GM12864 (cell line): ENCODE data around the gene MRC2.

ENCODE experiments used
- DNase-seq: peaks from one replicate; pipeline ENCODE4 v3.0.0-alpha.2; 2011; ENCODE audit warnings: low read depth
- H3K4me3 ChIP-seq: 2 replicates; pipeline ENCODE4 v1.5.1; 2011; ENCODE audit warnings: mild to moderate bottlenecking, low read depth, low read length, control low read depth
- TF ChIP-seq, protein P1 (sequence below): IDR thresholded peaks from 2 replicates; pipeline ENCODE4 v1.5.1; 2011; ENCODE audit warnings: low read depth, mild to moderate bottlenecking, moderate library complexity, low read length, control low read depth, inconsistent platforms; ENCODE audit errors: missing control alignments

MRC2 gene, protein sequence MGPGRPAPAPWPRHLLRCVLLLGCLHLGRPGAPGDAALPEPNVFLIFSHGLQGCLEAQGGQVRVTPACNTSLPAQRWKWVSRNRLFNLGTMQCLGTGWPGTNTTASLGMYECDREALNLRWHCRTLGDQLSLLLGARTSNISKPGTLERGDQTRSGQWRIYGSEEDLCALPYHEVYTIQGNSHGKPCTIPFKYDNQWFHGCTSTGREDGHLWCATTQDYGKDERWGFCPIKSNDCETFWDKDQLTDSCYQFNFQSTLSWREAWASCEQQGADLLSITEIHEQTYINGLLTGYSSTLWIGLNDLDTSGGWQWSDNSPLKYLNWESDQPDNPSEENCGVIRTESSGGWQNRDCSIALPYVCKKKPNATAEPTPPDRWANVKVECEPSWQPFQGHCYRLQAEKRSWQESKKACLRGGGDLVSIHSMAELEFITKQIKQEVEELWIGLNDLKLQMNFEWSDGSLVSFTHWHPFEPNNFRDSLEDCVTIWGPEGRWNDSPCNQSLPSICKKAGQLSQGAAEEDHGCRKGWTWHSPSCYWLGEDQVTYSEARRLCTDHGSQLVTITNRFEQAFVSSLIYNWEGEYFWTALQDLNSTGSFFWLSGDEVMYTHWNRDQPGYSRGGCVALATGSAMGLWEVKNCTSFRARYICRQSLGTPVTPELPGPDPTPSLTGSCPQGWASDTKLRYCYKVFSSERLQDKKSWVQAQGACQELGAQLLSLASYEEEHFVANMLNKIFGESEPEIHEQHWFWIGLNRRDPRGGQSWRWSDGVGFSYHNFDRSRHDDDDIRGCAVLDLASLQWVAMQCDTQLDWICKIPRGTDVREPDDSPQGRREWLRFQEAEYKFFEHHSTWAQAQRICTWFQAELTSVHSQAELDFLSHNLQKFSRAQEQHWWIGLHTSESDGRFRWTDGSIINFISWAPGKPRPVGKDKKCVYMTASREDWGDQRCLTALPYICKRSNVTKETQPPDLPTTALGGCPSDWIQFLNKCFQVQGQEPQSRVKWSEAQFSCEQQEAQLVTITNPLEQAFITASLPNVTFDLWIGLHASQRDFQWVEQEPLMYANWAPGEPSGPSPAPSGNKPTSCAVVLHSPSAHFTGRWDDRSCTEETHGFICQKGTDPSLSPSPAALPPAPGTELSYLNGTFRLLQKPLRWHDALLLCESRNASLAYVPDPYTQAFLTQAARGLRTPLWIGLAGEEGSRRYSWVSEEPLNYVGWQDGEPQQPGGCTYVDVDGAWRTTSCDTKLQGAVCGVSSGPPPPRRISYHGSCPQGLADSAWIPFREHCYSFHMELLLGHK (N-terminal part only)

DNA sequence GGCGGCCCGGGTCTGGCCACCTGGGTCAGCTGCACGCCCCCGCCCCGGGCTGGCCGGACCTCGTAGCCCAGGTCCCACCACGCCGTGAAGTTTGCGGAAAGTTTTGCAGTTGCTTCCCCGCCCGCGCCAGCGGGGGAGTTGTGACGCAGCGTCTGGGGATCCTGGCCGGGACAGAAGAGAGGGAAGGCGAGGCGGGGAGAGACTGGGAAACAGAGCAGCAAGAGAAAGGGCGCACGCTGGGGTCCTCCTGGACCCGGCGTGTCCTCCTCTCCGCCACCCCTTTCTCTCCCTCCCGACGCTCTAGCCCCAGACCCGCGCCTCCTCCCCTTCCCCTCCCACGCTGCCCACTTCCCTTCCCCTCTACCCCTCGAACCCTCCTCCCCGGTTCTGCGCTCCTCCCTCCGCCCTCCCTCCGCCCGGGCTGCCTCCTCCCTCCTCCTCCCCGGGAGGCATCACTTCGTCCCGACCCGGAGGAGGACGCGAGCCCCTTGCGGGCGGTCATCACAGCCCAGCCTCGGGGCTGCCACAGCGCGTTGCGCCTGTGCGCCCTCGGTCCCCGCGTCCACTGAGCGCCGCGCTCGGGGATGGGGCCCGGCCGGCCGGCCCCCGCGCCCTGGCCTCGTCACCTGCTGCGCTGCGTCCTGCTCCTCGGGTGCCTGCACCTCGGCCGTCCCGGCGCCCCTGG lies at the start of gene MRC2:
TSS of gene MRC2 (plus strand) at position 452 of the 685 bp plus-strand sequence. CDS start at position 585, 133 bp downstream.
- TF ChIP-seq, protein P1, sequence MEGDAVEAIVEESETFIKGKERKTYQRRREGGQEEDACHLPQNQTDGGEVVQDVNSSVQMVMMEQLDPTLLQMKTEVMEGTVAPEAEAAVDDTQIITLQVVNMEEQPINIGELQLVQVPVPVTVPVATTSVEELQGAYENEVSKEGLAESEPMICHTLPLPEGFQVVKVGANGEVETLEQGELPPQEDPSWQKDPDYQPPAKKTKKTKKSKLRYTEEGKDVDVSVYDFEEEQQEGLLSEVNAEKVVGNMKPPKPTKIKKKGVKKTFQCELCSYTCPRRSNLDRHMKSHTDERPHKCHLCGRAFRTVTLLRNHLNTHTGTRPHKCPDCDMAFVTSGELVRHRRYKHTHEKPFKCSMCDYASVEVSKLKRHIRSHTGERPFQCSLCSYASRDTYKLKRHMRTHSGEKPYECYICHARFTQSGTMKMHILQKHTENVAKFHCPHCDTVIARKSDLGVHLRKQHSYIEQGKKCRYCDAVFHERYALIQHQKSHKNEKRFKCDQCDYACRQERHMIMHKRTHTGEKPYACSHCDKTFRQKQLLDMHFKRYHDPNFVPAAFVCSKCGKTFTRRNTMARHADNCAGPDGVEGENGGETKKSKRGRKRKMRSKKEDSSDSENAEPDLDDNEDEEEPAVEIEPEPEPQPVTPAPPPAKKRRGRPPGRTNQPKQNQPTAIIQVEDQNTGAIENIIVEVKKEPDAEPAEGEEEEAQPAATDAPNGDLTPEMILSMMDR, result no peak
- DNase-seq, result no peak
- H3K4me3 ChIP-seq, result peak within 1 kb of the TSS; percentile 63

DNA sequence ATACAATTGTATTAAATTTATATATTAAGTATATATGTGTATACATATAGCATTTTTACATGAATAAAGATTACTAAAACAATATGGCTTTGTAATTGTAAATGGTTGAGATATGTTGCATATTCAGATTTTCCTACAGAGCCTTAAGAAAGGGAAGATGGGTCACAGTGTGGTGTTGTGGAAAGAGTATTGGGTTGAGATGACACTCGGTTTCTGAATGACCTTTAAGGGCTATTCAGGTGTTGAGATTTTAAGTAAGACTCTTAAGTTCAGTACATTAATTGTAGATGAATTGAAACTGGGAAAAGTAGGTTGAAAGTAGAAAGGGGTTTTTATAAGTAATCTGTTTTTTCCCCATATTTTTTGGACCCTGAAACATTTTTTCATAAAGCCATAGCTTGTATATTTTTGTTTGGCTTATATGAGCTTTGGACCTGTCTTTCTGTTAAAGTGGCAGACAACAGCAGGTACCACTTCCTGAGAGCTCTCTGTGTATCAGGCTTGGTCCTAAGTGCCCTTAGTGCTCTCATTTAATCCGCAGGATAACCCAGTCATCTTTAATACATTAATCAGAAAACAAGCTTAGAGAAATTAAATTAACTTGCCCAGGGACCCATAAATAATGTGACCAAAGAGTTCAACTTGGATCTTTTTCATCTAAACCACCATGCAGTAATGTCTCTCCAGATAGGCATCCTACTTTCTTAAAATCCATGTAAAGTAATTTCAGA lies 48.5 kb upstream of the MRC2 start:
- no peak for DNase-seq
- no peak overlapping the region for H3K4me3 ChIP-seq
- TF ChIP-seq, protein P1, result no peak

DNA sequence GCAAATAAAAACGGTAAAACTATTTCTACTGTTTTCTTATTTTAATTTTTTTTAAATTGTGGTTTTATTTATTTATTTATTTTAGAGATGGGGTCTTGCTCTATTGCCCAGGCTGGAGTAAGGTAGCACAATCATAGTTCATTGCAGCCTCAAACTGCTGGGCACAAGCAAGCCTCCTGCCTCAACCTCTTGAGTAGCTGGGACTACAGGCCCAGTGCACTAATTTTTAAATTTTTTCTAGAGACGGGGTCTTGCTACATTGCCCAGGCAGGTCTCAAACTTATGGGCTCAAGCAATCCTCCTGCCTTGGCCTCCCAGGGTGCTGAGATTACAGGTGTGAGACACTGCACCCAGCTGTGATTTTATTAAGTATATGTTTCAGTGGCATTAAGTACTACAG lies 46.5 kb upstream of the MRC2 start:
- no peak for DNase-seq
- TF ChIP-seq, protein P1, result no peak
- no peak overlapping the region for H3K4me3 ChIP-seq

DNA sequence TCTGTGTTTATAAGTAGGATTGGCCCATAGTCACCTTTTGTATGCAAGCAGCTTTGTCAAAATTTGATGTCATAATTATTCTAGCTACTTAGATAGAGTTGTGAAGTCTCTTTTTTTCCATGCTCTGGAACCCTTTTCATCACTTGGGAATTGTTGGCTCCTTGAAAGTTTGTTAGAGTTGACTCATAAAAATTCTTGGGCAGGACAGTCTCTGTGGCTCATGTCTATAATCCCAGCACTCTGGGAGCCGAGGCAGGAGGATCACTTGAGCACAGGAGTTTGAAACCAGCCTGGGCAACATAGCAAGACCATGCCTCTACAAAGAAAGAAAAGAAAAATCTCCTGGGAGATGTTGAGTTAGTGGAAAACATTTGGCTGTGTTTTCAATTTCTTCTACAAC lies 45.7 kb upstream of the MRC2 start:
- no peak for DNase-seq
- H3K4me3 ChIP-seq, result no peak overlapping the region
- TF ChIP-seq, protein P1, result no peak

DNA sequence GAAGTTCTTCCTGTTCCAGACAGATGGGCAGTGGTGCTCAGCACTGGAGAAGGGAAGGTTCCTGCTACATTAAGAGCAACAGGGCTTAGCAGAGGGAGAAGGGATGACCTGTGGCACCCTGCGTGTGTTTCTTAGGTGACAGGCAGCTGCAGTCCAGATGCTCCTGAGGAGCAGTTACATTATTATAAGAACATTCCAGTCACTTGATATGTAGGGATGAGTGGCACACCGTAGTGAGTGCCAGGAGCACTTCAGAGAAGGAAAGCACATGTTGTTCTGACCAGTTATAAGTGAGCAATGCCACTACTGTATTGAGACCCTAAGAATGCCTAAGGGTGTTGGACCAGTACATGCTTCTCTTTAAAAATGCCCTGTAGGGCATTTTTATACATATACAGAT lies 39.9 kb upstream of the MRC2 start:
- no peak overlapping the region for H3K4me3 ChIP-seq
- no peak for DNase-seq
- TF ChIP-seq, protein P1, result no peak
